Progenitor cell of endocrine pancreas (in vitro differentiated cells): ENCODE data around the gene SLC16A12. TPM values are rescaled to one million over a fixed set of nuclear protein-coding genes. Genes with fewer than 3 reads are reported as not detected.
"Not testable (repeated sequence)": the region's sequence is repeated elsewhere in the genome, so short reads cannot be mapped to it uniquely, and the experiment has no call there.

Experiments used
- DNase-seq: peaks from one replicate; pipeline ENCODE4 v3.0.0; 2021; ENCODE audit warnings: low spot score; ENCODE audit not compliant: unreplicated experiment
- H3K27ac Mint-ChIP-seq: 2 replicates; pipeline ENCODE4 v1.8.0; 2021; ENCODE audit warnings: mild to moderate bottlenecking, moderate library complexity, mixed read lengths
- H3K27me3 Mint-ChIP-seq: 2 replicates; pipeline ENCODE4 v1.8.0; 2021; ENCODE audit warnings: mixed read lengths
- H3K36me3 Mint-ChIP-seq: 2 replicates; pipeline ENCODE4 v1.8.0; 2022; ENCODE audit warnings: mixed read lengths; ENCODE audit not compliant: insufficient read depth
- H3K4me1 Mint-ChIP-seq: 2 replicates; pipeline ENCODE4 v1.8.0; 2021; ENCODE audit warnings: low read depth, mixed read lengths
- H3K4me3 Mint-ChIP-seq: 2 replicates; pipeline ENCODE4 v1.8.0; 2021; ENCODE audit warnings: low read depth, mild to moderate bottlenecking, moderate library complexity, mixed read lengths
- H3K9me3 Mint-ChIP-seq: 2 replicates; pipeline ENCODE4 v1.8.0; 2021; ENCODE audit warnings: low read depth, mixed read lengths
- total RNA-seq: library from RNA; stranded (reverse); gene quantifications from 2 replicates; pipeline ENCODE4 v1.2.1, GENCODE V29; 2021
- TF ChIP-seq, protein P1 (sequence below): fragments of 200-600 bp; sonication (generic); IDR thresholded peaks from one replicate; pipeline ENCODE4 v1.5.0; 2021; ENCODE audit warnings: antibody characterized with exemption, mild to moderate bottlenecking; ENCODE audit not compliant: unreplicated experiment

Gene SLC16A12
- total RNA-seq, 1 donor from 2014 or later, result 16.1 TPM

GRCh38 chr10:89393898-89394297, 141.5 kb downstream of the SLC16A12 start:
- Mint-ChIP-seq H3K4me3 (no peak overlapping the region), H3K4me1 (no peaks in the 10 kb centered on the region), H3K27me3 (no peaks in the 10 kb centered on the region)

GRCh38 chr10:89392974-89393373, 142.4 kb downstream of the SLC16A12 start:
- no peak for DNase-seq
- Mint-ChIP-seq H3K27me3 (no peaks in the 10 kb centered on the region), H3K36me3 (no peaks in the 10 kb centered on the region), H3K9me3 (peaks cover 2% of the 10 kb centered on the region), H3K27ac (no peak overlapping the region), H3K4me1 (no peaks in the 10 kb centered on the region), H3K4me3 (no peak overlapping the region)
- TF ChIP-seq, protein P1, sequence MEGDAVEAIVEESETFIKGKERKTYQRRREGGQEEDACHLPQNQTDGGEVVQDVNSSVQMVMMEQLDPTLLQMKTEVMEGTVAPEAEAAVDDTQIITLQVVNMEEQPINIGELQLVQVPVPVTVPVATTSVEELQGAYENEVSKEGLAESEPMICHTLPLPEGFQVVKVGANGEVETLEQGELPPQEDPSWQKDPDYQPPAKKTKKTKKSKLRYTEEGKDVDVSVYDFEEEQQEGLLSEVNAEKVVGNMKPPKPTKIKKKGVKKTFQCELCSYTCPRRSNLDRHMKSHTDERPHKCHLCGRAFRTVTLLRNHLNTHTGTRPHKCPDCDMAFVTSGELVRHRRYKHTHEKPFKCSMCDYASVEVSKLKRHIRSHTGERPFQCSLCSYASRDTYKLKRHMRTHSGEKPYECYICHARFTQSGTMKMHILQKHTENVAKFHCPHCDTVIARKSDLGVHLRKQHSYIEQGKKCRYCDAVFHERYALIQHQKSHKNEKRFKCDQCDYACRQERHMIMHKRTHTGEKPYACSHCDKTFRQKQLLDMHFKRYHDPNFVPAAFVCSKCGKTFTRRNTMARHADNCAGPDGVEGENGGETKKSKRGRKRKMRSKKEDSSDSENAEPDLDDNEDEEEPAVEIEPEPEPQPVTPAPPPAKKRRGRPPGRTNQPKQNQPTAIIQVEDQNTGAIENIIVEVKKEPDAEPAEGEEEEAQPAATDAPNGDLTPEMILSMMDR, result no peak

More at GRCh38 chr10:89393898-89394297, 141.5 kb downstream of the SLC16A12 start:
- peaks cover 6% of the 10 kb centered on the region for H3K9me3 Mint-ChIP-seq
- H3K27ac Mint-ChIP-seq, result no peak overlapping the region
- TF ChIP-seq, protein P1, result no peak
- no peaks in the 10 kb centered on the region for H3K36me3 Mint-ChIP-seq
- no peak for DNase-seq

DNA sequence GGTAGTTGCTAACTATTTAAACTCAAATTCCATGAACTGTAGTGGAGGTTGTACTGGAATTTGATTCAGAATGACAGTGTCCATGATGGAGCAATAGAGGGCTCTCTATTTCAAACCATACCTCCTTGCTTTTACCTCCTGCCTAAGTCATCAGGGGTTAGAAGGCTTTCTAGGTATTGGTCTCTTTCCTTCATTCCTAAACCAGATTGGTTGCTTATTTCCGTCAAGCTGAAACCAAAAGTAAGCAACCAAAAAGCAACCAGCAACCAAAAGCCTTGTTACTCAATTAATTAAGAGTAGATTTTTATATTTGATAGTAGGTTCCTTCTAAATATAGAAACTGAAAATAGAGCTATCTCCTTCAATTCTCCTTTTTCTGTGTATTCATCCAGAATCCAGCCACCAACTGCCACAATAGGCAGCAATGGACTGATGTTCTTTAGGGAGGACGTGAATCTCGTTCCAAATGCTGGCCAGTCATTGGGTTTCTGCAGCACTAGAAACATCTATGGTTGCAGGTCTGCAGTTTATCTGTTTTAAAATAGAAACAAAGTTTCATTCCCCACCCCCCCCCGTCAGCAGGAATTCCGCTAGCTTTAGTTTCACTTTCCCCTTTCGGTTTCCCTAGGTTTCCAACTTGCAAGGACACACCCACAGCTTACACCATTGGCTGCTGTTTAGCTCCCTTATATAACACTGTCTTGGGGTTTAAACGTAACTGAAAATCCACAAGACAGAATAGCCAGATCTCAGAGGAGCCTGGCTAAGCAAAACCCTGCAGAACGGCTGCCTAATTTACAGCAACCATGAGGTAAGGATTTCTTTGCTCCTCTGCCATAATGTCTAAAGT, 143.3 kb downstream of the SLC16A12 start, which contains the start of gene IFIT1:
IFIT1 (plus strand) TSS at position 717 of the 850 bp plus-strand sequence; CDS start at position 807, 90 bp downstream.
- TF ChIP-seq, protein P1, result no peak
- peaks cover 2% of the 10 kb centered on the region for H3K9me3 Mint-ChIP-seq
- H3K27me3 Mint-ChIP-seq, result no peaks in the 10 kb centered on the region
- H3K4me1 Mint-ChIP-seq, result peaks cover 1% of the 10 kb centered on the region
- no peaks in the 10 kb centered on the region for H3K36me3 Mint-ChIP-seq
- H3K27ac Mint-ChIP-seq, result peak within 1 kb of the TSS; percentile 33
- H3K4me3 Mint-ChIP-seq, result peak within 1 kb of the TSS; percentile 75
- no peak for DNase-seq

DNA sequence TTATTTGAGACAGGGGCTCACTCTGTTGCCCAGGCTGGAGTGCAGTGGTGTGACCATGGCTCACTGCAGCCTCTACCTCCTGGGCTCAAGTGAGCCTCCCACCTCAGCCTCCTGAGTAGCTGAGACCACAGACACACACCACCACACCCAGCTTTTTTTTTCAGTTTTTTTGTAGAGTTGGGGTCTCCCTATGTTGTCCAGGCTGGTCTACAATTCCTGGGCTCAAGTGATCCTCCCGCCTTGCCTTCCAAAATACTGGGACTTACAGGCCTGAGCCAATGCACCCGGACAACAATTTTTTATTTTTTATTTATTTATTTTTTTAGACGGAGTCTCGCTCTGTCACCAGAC, 144.2 kb downstream of the SLC16A12 start:
- not testable (repeated sequence) for H3K27ac Mint-ChIP-seq, H3K4me1 Mint-ChIP-seq, H3K4me3 Mint-ChIP-seq, H3K27me3 Mint-ChIP-seq, H3K36me3 Mint-ChIP-seq, H3K9me3 Mint-ChIP-seq, DNase-seq

DNA sequence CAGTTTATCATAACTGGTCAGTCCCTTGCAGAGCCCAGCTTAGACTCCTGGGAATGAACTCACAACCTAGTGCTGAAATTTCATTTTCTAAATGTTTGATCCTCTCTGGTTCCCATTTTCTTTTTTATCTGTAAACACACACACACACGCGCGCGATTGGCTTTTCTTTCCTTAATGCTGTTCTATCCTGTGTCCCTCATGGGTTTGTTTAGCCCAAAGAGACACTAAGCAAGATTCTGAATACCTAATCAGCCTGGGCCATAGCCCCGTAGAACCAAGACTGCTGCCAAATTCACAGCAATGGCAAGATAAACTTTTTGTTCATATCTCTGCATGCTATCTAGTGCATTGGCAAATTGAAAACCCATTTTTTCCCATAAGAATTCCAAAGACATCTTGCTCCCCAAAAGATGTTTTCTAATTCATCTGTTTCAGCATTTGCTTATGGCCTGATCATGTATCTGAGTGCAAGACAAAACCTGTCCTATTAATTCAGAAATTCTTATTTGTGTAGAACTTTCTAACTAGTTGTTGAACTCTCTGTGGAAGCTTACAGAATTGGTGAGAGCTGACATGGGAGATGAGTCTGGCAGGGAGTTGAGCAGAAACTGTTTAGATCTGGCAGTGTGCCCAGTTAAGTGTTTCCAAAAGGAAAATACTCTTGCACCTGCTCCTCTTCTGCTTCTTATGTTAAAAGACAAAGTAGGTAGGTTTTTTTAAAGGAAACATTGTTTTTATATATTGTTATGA, 144.7 kb downstream of the SLC16A12 start:
- no peaks in the 10 kb centered on the region for H3K9me3 Mint-ChIP-seq
- TF ChIP-seq, protein P1, result no peak
- no peaks in the 10 kb centered on the region for H3K27me3 Mint-ChIP-seq
- peaks cover 6% of the 10 kb centered on the region for H3K4me1 Mint-ChIP-seq
- no peak overlapping the region for H3K4me3 Mint-ChIP-seq
- no peaks in the 10 kb centered on the region for H3K36me3 Mint-ChIP-seq
- no peak overlapping the region for H3K27ac Mint-ChIP-seq
- no peak for DNase-seq
